Measurements from ENCODE around the gene SPEF1.

Gene SPEF1

GRCh38 chr20:3739926-3740451 is 41.3 kb downstream of the SPEF1 start:
- DNase-seq: no peak
- in situ Hi-C loops (cut with HindIII; ENCODE audit: low pct_ligation_motif_present, low pct_unique_long_range_greater_than_20kb, low sequenced_read_pairs): no loop called here

GRCh38 chr20:3739054-3739925 is 42.0 kb downstream of the SPEF1 start:
- DNase-seq: no peak
- in situ Hi-C loops (cut with HindIII; ENCODE audit: low pct_ligation_motif_present, low pct_unique_long_range_greater_than_20kb, low sequenced_read_pairs): no loop called here

DNA sequence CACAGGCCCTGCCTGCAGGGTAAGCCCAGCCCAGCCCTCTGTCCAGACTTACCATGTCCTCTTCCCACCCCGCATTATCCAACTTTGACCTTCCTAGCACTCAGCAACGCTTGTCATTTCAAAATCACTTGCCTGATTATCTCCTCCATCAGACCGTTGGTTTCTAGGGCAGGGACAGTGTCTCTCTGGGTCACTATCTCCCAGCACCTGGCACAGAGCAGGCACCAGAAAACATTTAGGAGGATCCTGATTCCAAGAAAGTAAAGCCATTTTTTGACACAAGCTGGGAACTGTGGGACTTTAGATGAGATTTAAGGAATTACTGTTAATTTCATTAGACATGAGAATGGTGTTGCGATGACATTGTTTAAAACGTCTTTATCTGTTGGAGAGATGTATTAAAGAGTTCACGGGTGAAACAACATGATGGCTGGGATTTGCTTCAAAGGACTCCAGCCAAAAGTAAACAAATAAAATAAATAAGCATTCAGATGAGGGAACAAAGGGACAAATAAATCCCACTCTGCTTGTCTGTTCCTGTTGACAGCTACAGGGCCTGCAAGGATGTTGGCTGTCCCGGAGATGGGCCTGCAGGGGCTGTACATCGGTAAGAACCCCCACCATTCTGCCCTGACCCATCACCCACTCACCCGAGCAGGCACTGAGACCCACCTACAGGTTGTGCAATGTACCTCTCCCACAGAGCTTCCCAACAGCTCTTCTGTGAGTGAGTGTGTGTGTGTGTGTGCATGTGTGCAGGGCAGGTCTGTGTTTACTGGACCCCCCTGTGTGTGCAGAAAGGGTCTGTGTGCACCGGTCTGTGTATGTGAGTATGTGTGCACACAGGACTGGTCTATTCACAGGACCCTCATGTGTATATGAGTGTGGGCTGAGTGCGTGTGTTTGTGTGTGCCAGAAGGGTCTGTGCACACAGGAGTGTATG is 42.9 kb downstream of the SPEF1 start:
- DNase-seq: no peak
- in situ Hi-C loops (cut with HindIII; ENCODE audit: low pct_ligation_motif_present, low pct_unique_long_range_greater_than_20kb, low sequenced_read_pairs): no loop called here

DNA sequence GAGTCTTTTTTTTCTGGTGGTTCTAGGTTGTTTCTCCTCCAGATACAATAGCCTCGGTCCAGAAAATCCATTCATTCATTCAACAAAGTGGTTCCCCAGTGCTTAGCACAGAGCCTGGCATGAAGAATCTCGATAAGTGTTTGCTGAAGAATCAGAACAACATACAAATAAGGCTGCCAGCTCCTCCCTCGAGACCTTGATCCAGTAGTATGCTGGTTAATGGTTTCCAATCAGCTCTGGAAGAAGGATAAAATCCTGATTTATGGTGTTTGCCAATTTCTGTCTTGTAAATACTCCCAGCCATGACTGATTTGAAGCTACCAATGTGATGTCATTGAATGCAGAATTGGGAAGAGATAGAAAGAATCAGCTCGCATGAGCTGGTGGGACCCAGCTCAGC is 45.5 kb downstream of the SPEF1 start:
- DNase-seq: no peak
- in situ Hi-C loops (cut with HindIII; ENCODE audit: low pct_ligation_motif_present, low pct_unique_long_range_greater_than_20kb, low sequenced_read_pairs): no loop called here

GRCh38 chr20:3734111-3734843 is 47.0 kb downstream of the SPEF1 start:
- in situ Hi-C loops (cut with HindIII; ENCODE audit: low pct_ligation_motif_present, low pct_unique_long_range_greater_than_20kb, low sequenced_read_pairs): no loop called here

DNA sequence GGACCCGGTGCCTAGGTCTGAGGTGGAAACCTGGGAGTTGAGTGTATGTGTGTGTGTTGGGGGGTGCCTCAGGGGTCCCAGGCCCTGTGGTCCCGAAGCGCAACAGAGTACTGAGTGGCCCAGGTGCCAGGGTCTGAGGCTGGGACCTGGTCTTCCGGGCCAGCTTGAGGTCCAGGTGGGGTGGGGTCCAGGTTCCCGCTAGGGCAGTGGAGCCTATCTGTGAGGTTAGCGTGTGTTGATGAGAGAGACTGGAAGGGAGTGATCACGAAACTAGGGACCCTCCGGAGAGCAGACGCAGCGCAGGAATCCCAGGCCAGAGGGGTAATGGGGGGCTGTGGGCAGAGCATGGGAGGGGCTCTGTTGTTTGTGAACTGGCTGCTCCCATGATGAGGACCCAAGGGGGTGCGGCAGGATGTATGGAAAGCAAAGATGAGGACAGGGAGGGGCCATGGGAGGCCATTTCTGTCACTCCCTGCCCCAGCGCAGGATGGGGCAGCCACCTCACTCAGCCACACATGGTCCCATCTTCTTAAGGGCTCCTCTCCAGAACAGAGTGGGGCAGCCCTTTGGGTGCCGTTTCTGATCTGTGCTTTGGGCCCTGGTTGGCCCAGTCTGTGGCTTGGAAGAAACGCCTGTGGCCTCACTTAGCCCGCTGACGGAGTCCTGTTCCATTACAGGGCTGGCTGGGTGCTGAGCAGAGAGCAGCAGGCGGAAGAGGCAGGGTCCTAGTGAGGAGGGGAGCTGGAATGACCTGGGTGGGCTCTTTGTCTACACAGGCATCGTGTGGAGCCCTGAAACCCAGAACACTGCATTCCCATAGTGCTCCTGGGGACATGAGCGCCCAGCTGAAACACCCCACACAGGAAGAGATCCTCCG is 47.9 kb downstream of the SPEF1 start:
- in situ Hi-C loops (cut with HindIII; ENCODE audit: low pct_ligation_motif_present, low pct_unique_long_range_greater_than_20kb, low sequenced_read_pairs): no loop called here
- no peak for DNase-seq

More at GRCh38 chr20:3734111-3734843, 47.0 kb downstream of the SPEF1 start:
- no peak for DNase-seq

DNA sequence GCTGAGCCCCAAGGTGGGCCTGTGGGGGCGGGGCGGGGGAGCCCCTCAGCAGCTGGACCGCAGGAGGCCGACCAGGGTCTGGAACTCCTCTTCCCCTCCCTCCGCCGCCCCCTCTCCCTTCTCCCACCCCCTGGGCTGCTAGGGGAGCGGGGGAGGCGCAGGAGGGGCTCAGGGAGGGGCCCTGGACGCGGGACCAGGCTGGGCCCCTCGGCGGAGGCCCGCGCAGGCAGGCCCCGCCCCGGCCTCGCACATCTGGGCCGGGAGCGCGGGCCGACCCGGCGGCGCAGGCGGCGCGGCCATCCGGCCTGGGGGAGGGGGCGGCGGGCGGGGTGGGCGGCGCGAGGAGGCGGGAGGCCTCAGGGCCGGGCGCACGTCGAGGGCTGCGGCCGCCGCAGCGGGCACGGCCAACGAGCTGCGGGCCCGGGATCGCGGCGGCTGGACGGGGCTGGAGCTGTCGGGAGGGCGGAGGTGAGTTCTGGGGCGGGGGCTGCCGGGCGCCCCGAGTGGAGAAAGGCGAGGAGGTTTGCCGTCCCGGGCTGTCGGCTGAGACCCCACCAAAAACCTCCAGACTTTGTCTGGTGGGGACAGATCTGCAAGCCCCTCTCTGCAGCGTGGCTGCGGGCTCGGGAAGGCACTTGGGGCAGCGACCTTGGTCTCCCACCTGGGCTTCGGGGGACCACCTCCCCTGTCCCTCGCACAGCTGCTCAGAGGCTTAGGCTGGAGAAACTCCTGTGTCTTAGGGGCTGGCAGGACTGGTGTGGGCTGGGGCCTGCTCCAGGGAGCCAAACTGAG is 48.7 kb downstream of the SPEF1 start, which contains the start of gene HSPA12B:
Gene HSPA12B, plus strand, starts transcription at position 359 of the 792 bp plus-strand sequence. CDS start 5,990 bp downstream, outside the sequence.
- in situ Hi-C loops (cut with HindIII; ENCODE audit: low pct_ligation_motif_present, low pct_unique_long_range_greater_than_20kb, low sequenced_read_pairs): no loop called here
- no peak for DNase-seq

GRCh38 chr20:3731944-3732326 is 49.3 kb downstream of the SPEF1 start:
- in situ Hi-C loops (cut with HindIII; ENCODE audit: low pct_ligation_motif_present, low pct_unique_long_range_greater_than_20kb, low sequenced_read_pairs): no loop called here
- DNase-seq: no peak

DNA sequence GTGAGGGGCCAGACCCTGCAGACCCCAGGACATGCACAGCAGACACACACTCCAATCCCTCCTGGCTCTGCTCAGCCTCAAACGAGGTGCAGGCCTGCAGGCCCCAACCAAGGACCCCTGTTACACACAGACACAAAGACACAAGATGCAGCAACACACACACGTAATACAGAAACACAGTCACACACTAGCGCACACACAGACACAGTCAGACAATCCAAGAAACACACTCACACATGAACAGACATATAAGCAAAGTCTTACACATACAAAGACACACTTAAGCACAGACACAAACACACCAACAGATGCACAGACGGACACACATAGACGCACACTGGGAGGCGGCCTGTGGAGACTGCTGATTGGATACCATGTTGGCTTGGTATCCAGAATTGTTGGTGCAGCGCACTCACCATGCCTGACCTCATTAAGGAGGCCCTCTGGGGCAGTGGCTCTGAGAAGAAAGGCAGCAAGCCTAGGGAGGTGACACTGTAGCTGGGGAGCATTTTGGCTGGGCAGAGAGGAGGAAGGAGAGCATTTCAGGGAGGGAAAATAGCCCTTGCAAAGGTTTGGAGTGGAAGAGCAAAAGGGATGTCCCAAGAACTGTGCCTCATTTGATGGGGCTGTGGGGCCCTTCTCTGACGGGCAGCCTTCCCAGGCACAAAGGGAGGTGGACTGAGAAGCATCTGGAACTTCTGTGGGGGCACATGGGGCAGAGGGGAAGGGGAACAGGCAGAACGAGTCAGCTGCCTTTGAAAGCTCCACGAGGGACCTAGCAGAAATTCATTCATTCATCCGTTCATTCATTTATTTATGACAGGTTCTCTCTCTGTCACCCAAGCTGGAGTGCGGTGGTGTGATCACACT is 50.2 kb downstream of the SPEF1 start:
- no peak for DNase-seq
- in situ Hi-C loops (cut with HindIII; ENCODE audit: low pct_ligation_motif_present, low pct_unique_long_range_greater_than_20kb, low sequenced_read_pairs): no loop called here

- in situ Hi-C loops (cut with HindIII; ENCODE audit: low pct_ligation_motif_present, low pct_unique_long_range_greater_than_20kb, low sequenced_read_pairs): no loop called here
- DNase-seq: no peak
Measured at GRCh38 chr20:3729811-3730540, 51.3 kb downstream of the SPEF1 start.

DNA sequence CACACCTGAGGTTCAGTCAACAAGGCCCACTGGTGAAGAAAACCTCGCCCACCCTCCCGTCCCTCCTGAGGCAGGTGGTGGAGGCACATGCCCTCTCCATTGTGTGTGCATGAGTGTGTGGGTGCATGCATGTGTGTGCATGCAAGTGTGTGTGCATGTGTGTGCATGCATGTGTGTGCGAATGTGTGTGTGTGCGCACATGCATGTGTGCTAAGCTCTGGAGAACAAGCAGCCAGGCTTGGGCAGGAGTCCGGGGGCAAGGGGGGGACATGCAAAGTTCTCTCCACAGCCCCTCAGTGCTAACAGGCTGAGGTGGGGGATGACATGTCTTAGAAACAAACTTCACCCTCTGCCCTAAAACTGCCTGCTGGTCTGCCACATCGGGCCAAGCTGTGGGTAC is 51.9 kb downstream of the SPEF1 start:
- in situ Hi-C loops (cut with HindIII; ENCODE audit: low pct_ligation_motif_present, low pct_unique_long_range_greater_than_20kb, low sequenced_read_pairs): no loop called here
- DNase-seq: no peak

DNA sequence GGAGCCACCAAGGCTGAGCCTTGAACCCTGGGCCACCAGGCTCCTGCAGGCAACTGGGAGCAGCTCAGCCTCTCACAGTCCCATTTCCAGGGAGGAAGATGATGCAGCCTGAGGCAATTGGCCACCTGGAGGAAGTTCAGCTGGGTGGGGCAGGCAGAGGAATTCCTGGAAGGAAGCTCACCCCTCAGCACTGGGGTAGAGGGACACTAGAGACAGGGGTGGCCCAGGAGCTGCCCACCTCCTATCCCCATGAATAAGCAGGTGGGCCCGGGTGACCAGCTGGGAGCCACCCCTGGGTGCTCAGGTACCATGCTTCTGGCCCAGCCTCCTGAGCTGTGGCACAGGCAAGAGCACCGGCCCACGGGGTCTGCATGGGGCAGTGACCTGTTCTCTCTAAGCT is 52.4 kb downstream of the SPEF1 start:
- no peak for DNase-seq
- in situ Hi-C loops (cut with HindIII; ENCODE audit: low pct_ligation_motif_present, low pct_unique_long_range_greater_than_20kb, low sequenced_read_pairs): no loop called here

DNA sequence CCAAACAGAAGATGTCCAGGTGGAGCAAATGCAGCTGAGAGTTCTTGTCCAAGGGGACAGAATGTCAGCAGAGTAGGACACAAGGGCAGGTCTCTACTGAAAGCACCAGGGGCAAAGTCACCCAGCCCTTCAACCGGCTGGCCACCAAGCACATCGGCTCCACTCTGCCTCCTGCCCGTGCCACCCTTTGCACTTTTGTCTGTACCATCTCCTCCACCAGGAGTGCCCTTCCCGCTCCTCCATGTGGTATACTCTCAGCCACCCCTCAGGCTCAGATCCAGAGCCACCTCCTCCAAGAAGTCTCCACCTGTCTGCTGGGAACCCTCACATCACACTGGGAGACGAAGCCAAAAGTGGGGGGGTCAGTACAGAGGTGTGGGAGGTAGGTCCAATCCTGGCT is 52.9 kb downstream of the SPEF1 start:
- DNase-seq: no peak
- in situ Hi-C loops (cut with HindIII; ENCODE audit: low pct_ligation_motif_present, low pct_unique_long_range_greater_than_20kb, low sequenced_read_pairs): no loop called here

All from ACHN (cell line).